Measurements from ENCODE around the gene RALY. TPM values are rescaled to one million over a fixed set of nuclear protein-coding genes. Genes with fewer than 3 reads are reported as not detected.

RALY gene
- total RNA-seq, 1 donor = 42.3 TPM

- DNase-seq (ENCODE audit: low read depth) = peak; percentile 50
- no peak overlapping the region for H3K4me3 ChIP-seq (ENCODE audit: low read depth, low read length)
- TF ChIP-seq, protein P1, sequence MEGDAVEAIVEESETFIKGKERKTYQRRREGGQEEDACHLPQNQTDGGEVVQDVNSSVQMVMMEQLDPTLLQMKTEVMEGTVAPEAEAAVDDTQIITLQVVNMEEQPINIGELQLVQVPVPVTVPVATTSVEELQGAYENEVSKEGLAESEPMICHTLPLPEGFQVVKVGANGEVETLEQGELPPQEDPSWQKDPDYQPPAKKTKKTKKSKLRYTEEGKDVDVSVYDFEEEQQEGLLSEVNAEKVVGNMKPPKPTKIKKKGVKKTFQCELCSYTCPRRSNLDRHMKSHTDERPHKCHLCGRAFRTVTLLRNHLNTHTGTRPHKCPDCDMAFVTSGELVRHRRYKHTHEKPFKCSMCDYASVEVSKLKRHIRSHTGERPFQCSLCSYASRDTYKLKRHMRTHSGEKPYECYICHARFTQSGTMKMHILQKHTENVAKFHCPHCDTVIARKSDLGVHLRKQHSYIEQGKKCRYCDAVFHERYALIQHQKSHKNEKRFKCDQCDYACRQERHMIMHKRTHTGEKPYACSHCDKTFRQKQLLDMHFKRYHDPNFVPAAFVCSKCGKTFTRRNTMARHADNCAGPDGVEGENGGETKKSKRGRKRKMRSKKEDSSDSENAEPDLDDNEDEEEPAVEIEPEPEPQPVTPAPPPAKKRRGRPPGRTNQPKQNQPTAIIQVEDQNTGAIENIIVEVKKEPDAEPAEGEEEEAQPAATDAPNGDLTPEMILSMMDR (IDR thresholded peaks at IDR 0.05; ENCODE audit: insufficient read depth, low read depth, low read length) = no peak
These were observed 69.1 kb downstream of the RALY start for GRCh38 chr20:34062570-34063482.

GRCh38 chr20:34064286-34064685, 70.6 kb downstream of the RALY start:
- no peak overlapping the region for H3K4me3 ChIP-seq (ENCODE audit: low read depth, low read length)
- no peak for DNase-seq (ENCODE audit: low read depth)
- TF ChIP-seq, protein P1 (IDR thresholded peaks at IDR 0.05; ENCODE audit: insufficient read depth, low read depth, low read length) = no peak

DNA sequence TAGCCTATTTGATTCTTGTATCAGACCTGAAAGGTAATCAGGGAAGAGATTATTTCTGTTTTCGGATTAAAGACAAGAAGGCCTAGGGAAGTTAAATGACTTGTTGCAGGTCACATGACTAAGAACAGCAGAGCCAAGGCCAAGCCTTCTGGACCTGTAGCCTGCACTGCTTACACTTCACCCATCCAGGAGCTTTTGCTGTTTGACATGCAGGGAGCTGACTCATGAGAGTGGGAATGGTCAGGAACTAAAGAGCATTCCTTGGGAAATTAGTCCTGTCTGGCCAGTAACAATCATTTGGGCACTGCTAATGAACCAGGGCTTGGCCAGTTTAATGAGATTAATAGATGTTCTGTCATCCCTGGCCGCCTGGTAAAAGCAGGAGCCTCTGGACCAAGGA, 71.5 kb downstream of the RALY start:
- no peak overlapping the region for H3K4me3 ChIP-seq (ENCODE audit: low read depth, low read length)
- DNase-seq (ENCODE audit: low read depth) = peak; percentile 60
- TF ChIP-seq, protein P1 (IDR thresholded peaks at IDR 0.05; ENCODE audit: insufficient read depth, low read depth, low read length) = no peak

DNA sequence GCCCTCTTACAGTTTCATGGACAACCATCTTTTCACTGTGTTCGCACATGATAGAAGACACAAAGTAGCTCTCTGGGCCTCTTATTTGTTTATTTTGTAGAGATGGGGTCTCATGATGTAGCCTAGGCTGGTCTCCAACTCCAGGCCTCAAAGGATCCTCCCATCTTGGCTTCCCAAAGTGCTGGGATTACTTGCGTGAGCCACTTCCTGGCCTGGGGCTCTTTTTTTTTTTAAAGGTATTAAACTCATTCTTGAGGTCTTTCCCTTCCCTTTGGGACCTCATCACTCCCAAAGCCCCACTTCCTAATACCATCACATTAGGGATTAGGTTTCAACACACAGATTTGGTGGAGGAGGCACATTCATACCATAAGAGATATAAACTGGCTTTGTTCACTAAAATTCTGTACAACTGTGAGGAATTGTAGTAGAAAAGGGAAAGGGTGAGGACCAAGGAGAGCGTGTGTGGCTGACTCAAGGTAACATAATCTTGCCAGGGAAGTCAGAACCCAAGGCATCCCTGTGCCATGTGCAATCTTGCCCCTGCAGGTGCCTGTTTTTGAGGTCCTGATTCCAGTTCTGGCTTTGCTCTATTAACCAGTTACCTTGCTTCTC, 72.9 kb downstream of the RALY start:
- peak; percentile 70 for DNase-seq (ENCODE audit: low read depth)
- TF ChIP-seq, protein P1 (IDR thresholded peaks at IDR 0.05; ENCODE audit: insufficient read depth, low read depth, low read length) = no peak
- H3K4me3 ChIP-seq (ENCODE audit: low read depth, low read length) = no peak overlapping the region

DNA sequence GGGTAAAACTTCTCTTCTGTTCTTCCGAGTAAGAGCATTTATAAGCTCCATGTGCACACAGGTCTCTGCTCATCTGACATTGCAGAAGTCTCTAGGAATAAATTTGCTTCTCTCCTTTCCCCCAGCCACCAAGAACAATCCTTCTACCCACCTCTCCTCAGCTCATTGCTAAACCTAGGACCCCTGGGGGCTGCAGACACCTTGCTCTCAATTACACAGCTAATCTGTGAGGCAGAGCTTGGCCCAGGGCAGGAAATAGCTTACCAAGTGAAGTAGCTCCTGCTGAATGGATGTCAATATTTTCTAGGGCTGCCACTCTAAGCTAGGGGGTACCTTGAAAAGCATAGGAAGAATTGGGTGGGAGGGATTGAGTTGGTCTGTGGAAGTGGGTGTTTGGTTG, 74.3 kb downstream of the RALY start:
- DNase-seq (ENCODE audit: low read depth) = no peak
- no peak overlapping the region for H3K4me3 ChIP-seq (ENCODE audit: low read depth, low read length)
- TF ChIP-seq, protein P1 (IDR thresholded peaks at IDR 0.05; ENCODE audit: insufficient read depth, low read depth, low read length) = no peak

DNA sequence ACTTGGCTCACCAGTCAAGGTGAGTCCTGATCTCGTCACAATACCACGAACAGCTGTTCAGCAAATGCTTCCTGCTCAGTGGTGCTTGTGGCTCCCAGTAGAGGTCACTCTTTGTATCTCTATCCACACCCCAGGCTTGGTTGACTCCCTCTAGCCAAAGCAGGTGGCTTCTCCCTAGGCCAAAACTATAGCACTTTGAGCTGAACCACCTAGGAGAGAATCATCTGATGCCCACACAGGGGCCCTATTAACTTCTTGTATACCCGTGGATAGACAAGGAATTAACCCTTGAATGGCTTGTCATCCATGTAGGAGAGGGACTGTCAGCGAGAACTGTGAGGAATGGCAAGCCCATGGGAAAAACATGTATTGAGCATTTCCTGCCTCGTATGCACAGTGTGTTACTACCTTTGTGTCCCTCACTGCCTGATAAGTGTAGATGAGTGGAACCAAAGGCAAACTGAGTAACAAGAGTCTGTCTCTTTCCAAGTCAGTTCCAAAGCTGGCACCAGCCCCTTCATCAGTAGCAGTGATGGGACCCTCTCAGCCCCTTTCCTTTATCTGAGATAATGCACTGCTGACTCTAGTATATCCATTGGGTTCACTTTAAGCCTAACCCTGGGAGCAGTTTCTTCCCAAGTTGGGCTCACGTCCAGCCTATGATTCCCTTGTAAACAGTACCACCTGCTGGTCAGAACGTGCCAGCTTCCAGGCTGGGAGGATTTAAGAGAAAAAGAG, 75.8 kb downstream of the RALY start:
- DNase-seq (ENCODE audit: low read depth) = peak; percentile 89
- TF ChIP-seq, protein P1 (IDR thresholded peaks at IDR 0.05; ENCODE audit: insufficient read depth, low read depth, low read length) = peak; percentile 91
- no peak overlapping the region for H3K4me3 ChIP-seq (ENCODE audit: low read depth, low read length)
